ENCODE results near the gene SAMD3.

Gene SAMD3

DNA sequence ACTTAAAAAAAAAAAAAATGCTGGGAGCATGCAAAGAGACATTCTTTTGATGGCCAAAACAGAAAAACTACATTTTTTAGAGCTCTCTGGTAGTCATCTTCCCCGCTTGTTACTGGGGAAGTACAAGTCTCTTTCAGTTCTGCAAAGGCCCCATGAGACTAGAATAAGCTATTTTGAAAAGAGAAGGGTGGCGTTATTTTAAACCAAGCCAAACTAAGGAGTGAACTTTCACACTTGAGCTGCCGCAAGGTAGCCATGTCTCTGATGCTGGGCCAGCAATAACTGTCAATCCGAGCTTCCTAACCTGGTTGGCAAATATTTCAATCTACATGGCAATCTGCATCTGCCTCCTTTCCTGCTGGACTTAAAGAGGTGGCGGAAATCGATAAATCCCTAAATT, 107.7 kb downstream of the SAMD3 start:
- H3K9ac ChIP-seq, result no peak overlapping the region
- TF ChIP-seq, protein P1, sequence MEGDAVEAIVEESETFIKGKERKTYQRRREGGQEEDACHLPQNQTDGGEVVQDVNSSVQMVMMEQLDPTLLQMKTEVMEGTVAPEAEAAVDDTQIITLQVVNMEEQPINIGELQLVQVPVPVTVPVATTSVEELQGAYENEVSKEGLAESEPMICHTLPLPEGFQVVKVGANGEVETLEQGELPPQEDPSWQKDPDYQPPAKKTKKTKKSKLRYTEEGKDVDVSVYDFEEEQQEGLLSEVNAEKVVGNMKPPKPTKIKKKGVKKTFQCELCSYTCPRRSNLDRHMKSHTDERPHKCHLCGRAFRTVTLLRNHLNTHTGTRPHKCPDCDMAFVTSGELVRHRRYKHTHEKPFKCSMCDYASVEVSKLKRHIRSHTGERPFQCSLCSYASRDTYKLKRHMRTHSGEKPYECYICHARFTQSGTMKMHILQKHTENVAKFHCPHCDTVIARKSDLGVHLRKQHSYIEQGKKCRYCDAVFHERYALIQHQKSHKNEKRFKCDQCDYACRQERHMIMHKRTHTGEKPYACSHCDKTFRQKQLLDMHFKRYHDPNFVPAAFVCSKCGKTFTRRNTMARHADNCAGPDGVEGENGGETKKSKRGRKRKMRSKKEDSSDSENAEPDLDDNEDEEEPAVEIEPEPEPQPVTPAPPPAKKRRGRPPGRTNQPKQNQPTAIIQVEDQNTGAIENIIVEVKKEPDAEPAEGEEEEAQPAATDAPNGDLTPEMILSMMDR (conservative IDR thresholded peaks at IDR 0.05; ENCODE audit: low read depth, low read length), result no peak
- no peak overlapping the region for H3K4me3 ChIP-seq (IDR thresholded peaks at IDR 0.05; ENCODE audit: insufficient read depth, low read depth, low read length)
- no peaks in the 10 kb centered on the region for H4K20me1 ChIP-seq (ENCODE audit: insufficient read depth)
- no peaks in the 10 kb centered on the region for H3K4me1 ChIP-seq (ENCODE audit: low read depth, poor library complexity, severe bottlenecking)
- H3K4me2 ChIP-seq, result no peak overlapping the region
- H3K79me2 ChIP-seq (ENCODE audit: insufficient read depth, low read depth), result no peaks in the 10 kb centered on the region
- no peak overlapping the region for H3K27ac ChIP-seq
- no peaks in the 10 kb centered on the region for H3K36me3 ChIP-seq (ENCODE audit: insufficient read depth)
- no peaks in the 10 kb centered on the region for H3K27me3 ChIP-seq (ENCODE audit: insufficient read depth, low read depth)
- no peak overlapping the region for H2AFZ ChIP-seq (ENCODE audit: low read depth)

DNA sequence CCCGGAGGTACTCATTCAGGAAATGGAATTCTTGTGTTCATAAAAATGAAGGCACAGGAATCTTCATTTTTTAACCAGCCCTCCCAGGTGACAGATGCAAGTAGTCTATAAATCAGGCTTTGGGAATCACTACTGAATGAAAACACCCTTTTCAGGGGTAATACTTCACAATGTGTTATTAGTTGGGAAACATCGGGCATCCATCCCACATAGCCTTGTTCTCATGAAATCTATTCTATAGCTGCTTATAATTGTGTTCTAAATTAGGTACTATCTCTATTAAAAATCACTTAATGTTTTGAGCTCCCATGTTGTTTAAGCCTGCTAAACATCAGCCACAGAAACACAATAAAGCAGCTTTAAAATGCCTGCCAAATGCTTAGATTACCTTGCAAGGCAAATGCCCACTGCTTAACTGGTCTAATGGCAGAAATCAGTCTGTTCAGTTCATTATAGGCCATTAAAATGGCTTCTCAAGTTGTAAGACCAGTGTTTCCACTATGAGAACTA, 109.5 kb downstream of the SAMD3 start:
- Histone ChIP-seq H4K20me1 (ENCODE audit: insufficient read depth) (no peaks in the 10 kb centered on the region), H2AFZ (ENCODE audit: low read depth) (no peak overlapping the region), H3K4me3 (IDR thresholded peaks at IDR 0.05; ENCODE audit: insufficient read depth, low read depth, low read length) (no peak overlapping the region), H3K79me2 (ENCODE audit: insufficient read depth, low read depth) (no peaks in the 10 kb centered on the region), H3K36me3 (ENCODE audit: insufficient read depth) (no peaks in the 10 kb centered on the region), H3K4me1 (ENCODE audit: low read depth, poor library complexity, severe bottlenecking) (no peaks in the 10 kb centered on the region), H3K4me2 (no peak overlapping the region), H3K9ac (no peak overlapping the region), H3K27me3 (ENCODE audit: insufficient read depth, low read depth) (no peaks in the 10 kb centered on the region), H3K27ac (no peak overlapping the region)
- TF ChIP-seq, protein P1 (conservative IDR thresholded peaks at IDR 0.05; ENCODE audit: low read depth, low read length), result no peak

DNA sequence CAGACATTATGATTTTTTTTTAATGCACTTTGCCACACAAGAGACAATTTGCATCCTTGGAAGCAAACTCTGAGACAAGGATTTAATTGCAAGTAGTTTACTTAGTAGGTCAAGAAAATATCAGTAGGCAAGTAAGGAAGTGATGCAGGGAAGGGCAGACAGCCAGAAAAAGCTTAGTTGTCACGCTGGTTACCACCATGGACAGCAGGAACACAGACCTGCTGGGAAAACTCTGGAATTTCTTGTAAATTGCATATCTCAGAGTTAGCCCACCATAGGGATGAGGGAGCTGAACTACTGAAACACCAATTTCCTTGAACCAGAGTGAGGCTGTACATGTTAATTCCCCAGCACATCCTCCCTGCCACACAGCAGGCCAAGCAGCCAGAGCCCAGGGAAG, 111.7 kb downstream of the SAMD3 start:
- Histone ChIP-seq H3K27ac (no peak overlapping the region), H3K79me2 (ENCODE audit: insufficient read depth, low read depth) (no peaks in the 10 kb centered on the region)

DNA sequence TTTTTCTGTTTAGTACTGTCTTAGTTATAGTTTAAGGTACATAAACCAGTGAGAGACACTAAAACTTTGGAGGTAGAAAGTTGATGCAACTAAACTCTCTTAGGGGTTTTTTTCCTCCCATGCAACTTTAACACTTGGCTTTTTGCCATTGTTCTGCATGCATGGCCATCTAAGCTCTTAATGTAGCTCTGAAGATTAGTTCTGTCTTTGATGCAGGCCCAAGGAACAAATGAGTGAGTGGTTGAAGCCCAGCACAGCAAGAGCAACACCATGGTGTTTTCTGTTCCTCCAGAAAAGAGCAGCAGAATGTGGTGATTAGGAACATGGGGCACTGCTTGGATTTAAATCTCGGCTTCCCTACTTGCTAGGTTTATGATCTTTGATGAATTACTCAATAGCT, 115.0 kb downstream of the SAMD3 start:
- Histone ChIP-seq H3K36me3 (ENCODE audit: insufficient read depth) (no peaks in the 10 kb centered on the region), H3K4me3 (IDR thresholded peaks at IDR 0.05; ENCODE audit: insufficient read depth, low read depth, low read length) (no peak overlapping the region), H4K20me1 (ENCODE audit: insufficient read depth) (no peaks in the 10 kb centered on the region), H3K79me2 (ENCODE audit: insufficient read depth, low read depth) (no peaks in the 10 kb centered on the region), H3K4me1 (ENCODE audit: low read depth, poor library complexity, severe bottlenecking) (no peaks in the 10 kb centered on the region), H3K9ac (no peak overlapping the region), H3K4me2 (no peak overlapping the region), H3K27me3 (ENCODE audit: insufficient read depth, low read depth) (no peaks in the 10 kb centered on the region), H3K27ac (no peak overlapping the region), H2AFZ (ENCODE audit: low read depth) (no peak overlapping the region)
- TF ChIP-seq, protein P1 (conservative IDR thresholded peaks at IDR 0.05; ENCODE audit: low read depth, low read length), result no peak

More for the DNA sequence above, 111.7 kb downstream of the SAMD3 start:
- no peak overlapping the region for H3K9ac ChIP-seq
- H3K4me1 ChIP-seq (ENCODE audit: low read depth, poor library complexity, severe bottlenecking), result no peaks in the 10 kb centered on the region
- TF ChIP-seq, protein P1 (conservative IDR thresholded peaks at IDR 0.05; ENCODE audit: low read depth, low read length), result no peak
- H4K20me1 ChIP-seq (ENCODE audit: insufficient read depth), result no peaks in the 10 kb centered on the region
- H3K4me3 ChIP-seq (IDR thresholded peaks at IDR 0.05; ENCODE audit: insufficient read depth, low read depth, low read length), result no peak overlapping the region
- H3K27me3 ChIP-seq (ENCODE audit: insufficient read depth, low read depth), result no peaks in the 10 kb centered on the region
- H3K4me2 ChIP-seq, result no peak overlapping the region
- no peaks in the 10 kb centered on the region for H3K36me3 ChIP-seq (ENCODE audit: insufficient read depth)
- no peak overlapping the region for H2AFZ ChIP-seq (ENCODE audit: low read depth)
